GM18517 (cell line): ENCODE data around the gene COX7A2L.

Source experiments
- ATAC-seq: cut with Tn5 transposase; IDR thresholded peaks from one replicate; pipeline ENCODE4 v1.9.1; 2021; ENCODE audit warnings: mild to moderate bottlenecking, moderate library complexity; ENCODE audit not compliant: unreplicated experiment

The COX7A2L gene

DNA sequence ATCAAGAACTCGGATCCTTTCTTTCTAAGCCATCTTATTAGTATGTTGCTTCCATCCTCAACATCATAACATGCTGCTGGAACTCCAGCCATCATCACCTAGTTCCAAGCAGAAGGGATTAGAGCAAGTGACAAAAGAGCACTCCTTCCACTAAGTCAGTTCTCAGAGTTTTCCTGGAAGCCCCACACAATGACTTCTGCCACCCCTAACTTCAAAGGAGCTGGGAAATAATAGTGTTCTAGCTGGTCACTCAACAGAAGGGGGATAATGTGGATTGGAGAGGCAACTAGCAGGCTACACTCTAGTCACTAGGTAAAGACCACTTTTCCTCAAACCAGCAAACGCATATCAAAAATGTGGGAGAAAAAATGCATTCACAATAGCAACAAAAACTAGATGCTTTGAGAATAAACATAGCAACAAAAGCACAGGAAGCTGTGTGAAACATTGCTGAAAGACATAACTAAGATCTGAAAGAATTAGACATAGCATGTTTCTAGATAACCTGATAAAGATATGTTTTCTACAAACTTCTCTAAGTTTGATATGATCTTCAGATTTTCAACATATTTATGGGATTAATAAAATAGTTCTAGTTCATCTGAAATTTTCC is 39.5 kb downstream of the COX7A2L start:
- no peak for ATAC-seq

GRCh38 chr2:42319265-42319664 is 41.8 kb downstream of the COX7A2L start:
- no peak for ATAC-seq

DNA sequence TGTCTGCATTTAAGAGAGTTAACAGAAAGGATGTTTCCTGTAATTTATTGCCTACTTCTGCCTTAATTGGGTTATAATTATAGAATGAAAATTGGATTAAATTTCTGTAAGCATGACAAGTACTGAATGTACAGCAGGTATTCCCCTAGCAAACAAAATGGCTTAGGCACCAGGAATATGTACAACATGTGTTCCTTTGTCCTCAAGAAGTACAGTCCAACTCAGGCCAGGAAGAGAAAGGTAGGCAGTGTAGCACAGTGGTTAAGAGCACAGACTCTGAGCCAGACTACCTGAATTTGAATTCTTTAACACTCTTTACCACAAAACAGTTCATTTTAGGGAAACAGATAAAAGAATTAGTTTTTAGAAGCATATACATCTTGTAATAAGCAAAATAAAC is 43.1 kb downstream of the COX7A2L start:
- ATAC-seq: no peak

- ATAC-seq: no peak
Observed at GRCh38 chr2:42317486-42317885, 43.5 kb downstream of the COX7A2L start.

- ATAC-seq: no peak
Observed at GRCh38 chr2:42316910-42317309, 44.1 kb downstream of the COX7A2L start.

- ATAC-seq: no peak
Observed at GRCh38 chr2:42315844-42316470, 45.1 kb downstream of the COX7A2L start.

DNA sequence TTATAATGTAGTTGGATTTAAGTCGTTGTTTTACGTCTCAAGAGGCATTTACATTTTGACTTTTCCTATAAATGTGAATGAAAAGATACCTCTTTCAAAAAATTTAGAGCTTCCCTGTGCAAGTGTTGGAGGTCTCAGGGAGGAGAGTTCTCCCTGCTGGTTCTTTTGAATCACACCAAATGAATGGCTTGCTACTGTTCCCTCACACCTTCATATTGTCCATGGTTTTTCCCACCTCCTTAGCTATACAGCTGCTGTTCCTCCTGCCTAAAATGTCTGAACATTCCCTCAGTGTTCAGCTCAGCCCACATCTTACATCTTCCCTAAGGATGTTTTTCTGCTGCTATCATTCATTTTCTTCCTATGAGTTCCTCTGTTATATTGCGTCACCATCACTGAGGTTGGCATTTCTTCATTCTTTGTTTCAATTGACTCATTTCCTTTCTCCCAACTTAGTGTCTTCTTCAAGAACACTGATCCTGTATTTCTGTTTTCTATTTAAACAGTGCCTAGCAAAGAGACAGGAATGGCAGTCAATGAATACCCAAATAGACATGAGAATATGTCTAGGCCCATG is 46.0 kb downstream of the COX7A2L start:
- no peak for ATAC-seq

DNA sequence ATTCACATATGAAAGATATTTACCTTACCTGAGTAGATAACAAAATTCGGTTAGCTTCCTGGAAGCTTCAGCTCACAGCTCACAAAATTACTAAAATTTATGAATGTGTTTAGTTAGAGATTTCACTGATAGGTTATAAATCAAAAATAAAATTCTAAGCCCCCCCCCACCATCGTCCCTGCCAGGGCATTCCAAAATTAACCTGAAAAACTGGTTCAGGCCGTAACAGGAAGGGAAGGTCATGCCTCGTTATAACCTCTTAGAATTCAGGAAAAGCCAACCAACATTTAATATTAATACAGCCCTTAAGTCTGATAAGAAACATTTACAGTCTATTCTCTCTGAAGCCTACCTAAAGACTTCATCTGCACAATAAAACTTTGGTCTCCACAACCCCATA is 48.9 kb downstream of the COX7A2L start:
- ATAC-seq: no peak

DNA sequence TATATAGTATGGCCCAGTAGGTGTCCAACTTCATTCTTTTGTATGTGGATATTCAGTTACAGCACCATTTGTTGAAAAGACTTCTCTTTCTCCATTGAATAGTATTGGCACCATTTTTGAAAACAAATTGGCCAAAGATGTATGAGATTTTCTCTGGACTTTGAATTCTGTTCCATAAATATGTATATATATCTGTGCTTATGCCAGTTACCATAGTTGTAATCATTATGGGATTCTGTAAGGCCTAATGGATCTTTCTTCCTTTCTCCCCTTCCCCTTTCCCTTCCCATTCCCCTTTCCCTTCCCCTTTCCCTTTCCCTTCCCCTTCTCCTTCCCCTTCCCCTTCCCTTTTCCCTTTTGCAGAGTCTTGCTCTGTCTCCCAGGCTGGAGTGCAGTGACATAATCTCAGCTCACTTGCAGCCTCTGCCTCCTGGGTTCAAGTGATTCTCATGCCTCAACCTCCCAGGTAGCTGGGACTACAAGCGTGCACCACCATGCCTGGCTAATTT is 51.0 kb downstream of the COX7A2L start:
- no peak for ATAC-seq

DNA sequence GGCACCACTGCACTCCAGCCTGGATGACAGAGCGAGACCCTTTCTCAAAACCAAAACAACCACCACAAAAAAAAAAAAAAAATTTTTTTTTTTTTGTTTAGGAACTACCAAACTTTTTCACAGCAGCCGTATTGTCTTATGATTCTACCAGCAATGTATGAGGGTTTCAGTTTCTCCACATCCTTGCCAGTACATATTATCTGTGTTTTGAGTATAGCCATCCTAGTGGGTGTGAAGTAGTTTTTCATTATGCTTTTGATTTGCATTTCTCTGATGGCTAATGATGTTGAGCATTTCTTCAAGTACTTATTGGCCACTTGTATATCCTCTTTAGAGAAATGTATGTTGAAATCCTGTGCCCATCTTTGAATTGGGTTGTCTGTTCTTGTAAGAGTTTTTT is 51.7 kb downstream of the COX7A2L start:
- no peak for ATAC-seq

DNA sequence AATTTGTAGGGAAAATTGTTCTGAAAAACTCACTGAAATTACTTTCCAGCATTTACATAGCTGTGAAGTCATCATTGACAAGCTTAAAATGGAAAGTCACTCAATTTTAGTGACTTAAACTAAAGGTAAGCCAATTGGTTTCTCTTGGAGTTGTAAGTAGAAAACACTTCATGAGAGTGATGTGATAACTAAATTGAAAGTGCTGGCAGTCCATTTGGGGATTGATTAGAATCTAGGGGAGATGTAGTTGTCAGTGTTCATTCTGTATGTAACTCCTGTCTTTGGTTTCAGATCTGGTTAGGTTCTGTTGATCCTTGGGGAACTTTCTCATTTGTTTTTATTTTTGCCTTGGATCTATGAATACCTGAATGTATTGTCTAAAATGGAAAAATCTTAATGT is 53.8 kb downstream of the COX7A2L start:
- no peak for ATAC-seq

- no peak for ATAC-seq
Observed at GRCh38 chr2:42304059-42304713, 56.8 kb downstream of the COX7A2L start.

DNA sequence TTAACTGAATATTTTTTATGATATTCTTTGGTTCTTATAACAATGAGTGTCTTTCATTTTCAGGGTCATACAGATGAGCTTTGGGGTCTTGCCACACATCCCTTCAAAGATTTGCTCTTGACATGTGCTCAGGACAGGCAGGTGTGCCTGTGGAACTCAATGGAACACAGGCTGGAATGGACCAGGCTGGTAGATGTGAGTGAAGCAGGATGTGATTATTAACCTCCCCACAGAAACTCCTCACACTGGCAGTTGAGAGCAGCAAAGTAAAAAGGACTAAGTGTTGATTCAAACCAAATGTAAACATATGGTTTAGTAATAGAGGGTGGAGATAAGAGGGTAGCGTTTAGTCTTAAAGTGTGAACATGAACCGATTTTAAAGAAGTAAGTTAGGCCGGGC is 57.8 kb downstream of the COX7A2L start:
- no peak for ATAC-seq

- ATAC-seq: no peak
Observed at GRCh38 chr2:42300527-42300926, 60.5 kb downstream of the COX7A2L start.
